ENCODE measurements around the gene PAPOLB. TPM values are rescaled to one million over a fixed set of nuclear protein-coding genes. Genes with fewer than 3 reads are reported as not detected.

Gene PAPOLB
- total RNA-seq, 1 experiment from 2014 or later, result 0.07 TPM

- intact Hi-C loops (cut with micrococcal nuclease; ENCODE audit: unreplicated experiment), result no loop called here
- DNase-seq, result no peak
- Mint-ChIP-seq H3K27ac (ENCODE audit: unreplicated experiment) (no peak overlapping the region), H3K27me3 (ENCODE audit: unreplicated experiment) (peaks cover 77% of the 10 kb centered on the region), H3K4me1 (ENCODE audit: low read depth, unreplicated experiment) (no peaks in the 10 kb centered on the region), H3K4me3 (ENCODE audit: low read depth, unreplicated experiment) (no peak overlapping the region), H3K9me3 (ENCODE audit: low read depth, unreplicated experiment) (no peaks in the 10 kb centered on the region), H3K36me3 (ENCODE audit: insufficient read depth, unreplicated experiment) (no peaks in the 10 kb centered on the region)
- BruUV-seq (replicated peaks), result no TSS peak
- no peak for TF ChIP-seq CTCF (IDR thresholded peaks at IDR 0.05; ENCODE audit: unreplicated experiment)
- CTCF ChIA-PET, result no interaction called here
Measured at GRCh38 chr7:4825081-4825480, 36.7 kb downstream of the PAPOLB start.

- BruUV-seq (replicated peaks), result no TSS peak
- peaks cover 85% of the 10 kb centered on the region for H3K27me3 Mint-ChIP-seq (ENCODE audit: unreplicated experiment)
- H3K9me3 Mint-ChIP-seq (ENCODE audit: low read depth, unreplicated experiment), result no peaks in the 10 kb centered on the region
- H3K4me3 Mint-ChIP-seq (ENCODE audit: low read depth, unreplicated experiment), result no peak overlapping the region
- DNase-seq, result no peak
- CTCF ChIA-PET, result no interaction called here
- H3K4me1 Mint-ChIP-seq (ENCODE audit: low read depth, unreplicated experiment), result no peaks in the 10 kb centered on the region
- no peak overlapping the region for H3K27ac Mint-ChIP-seq (ENCODE audit: unreplicated experiment)
- H3K36me3 Mint-ChIP-seq (ENCODE audit: insufficient read depth, unreplicated experiment), result no peaks in the 10 kb centered on the region
- intact Hi-C loops (cut with micrococcal nuclease; ENCODE audit: unreplicated experiment), result no loop called here
- no peak for TF ChIP-seq CTCF (IDR thresholded peaks at IDR 0.05; ENCODE audit: unreplicated experiment)
Measured at GRCh38 chr7:4824120-4824775, 37.6 kb downstream of the PAPOLB start.

DNA sequence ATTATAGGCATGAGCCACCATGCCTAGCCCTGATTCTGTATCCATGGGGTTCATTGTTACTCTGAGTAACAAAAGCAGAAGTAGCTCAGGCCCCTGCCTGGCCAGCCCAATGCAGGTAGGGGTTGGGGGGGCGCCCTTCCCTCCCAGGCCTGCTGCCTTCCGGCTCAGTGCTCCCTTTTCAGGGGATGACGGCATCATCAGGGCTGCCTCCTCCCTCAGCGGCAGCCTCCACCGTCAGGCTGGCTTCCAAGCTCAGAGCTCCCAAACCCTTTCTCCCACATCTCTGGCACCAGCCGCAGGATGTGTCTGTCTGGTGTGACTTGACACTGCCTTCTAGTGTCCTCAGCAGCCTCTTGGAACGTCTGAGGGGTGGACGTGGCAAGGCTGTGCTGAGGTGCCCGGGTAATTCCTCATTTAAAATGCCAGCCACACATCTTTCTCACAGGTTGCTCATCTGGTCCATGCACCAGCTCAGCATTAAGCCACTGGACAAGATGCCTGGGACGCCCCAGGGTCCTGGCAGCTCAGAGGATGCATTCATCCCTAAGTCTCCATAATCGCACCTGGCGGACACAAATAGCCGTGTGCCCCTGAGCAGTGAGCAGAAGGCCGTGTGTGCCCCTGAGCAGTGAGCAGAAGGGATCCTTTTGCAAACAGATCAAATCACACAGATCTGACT, 38.2 kb downstream of the PAPOLB start:
- Mint-ChIP-seq H3K27ac (ENCODE audit: unreplicated experiment) (no peak overlapping the region), H3K27me3 (ENCODE audit: unreplicated experiment) (peaks cover 87% of the 10 kb centered on the region), H3K4me1 (ENCODE audit: low read depth, unreplicated experiment) (no peaks in the 10 kb centered on the region), H3K4me3 (ENCODE audit: low read depth, unreplicated experiment) (no peak overlapping the region), H3K9me3 (ENCODE audit: low read depth, unreplicated experiment) (no peaks in the 10 kb centered on the region), H3K36me3 (ENCODE audit: insufficient read depth, unreplicated experiment) (no peaks in the 10 kb centered on the region)
- intact Hi-C loops (cut with micrococcal nuclease; ENCODE audit: unreplicated experiment), result no loop called here
- TF ChIP-seq CTCF (IDR thresholded peaks at IDR 0.05; ENCODE audit: unreplicated experiment), result no peak
- CTCF ChIA-PET, result interaction anchor here (0.6 kb wide), 1 partner anchor 601 kb away, joined by 3 read pairs; no protein-coding TSS in a partner anchor
- no peak for DNase-seq
- BruUV-seq (replicated peaks), result no TSS peak

DNA sequence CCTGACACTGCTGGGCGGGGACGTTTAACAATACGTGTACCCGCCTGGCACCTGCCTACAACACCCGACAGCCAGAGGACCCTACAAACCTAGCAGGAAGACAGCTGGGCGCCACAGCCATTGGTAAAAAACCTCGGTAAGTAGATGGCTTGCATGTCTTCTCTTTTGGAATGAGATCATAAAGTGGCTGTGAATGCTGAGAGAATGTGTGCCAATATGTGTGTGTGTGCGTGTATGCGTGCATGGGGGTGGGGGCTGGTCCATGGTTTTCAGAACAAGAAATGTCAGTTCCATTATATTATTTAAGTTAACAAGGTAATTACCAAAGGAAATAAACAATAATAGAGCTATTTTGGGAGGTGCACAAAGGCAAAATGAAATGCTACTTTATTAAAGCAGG, 39.2 kb downstream of the PAPOLB start:
- intact Hi-C loops (cut with micrococcal nuclease; ENCODE audit: unreplicated experiment), result no loop called here
- TF ChIP-seq CTCF (IDR thresholded peaks at IDR 0.05; ENCODE audit: unreplicated experiment), result no peak
- CTCF ChIA-PET, result interaction anchor here (0.6 to 0.8 kb wide), 2 partner anchors 61 to 147 kb away, joined by 3 to 4 read pairs; partner anchors contain the start of gene RADIL
- Mint-ChIP-seq H3K27ac (ENCODE audit: unreplicated experiment) (no peak overlapping the region), H3K36me3 (ENCODE audit: insufficient read depth, unreplicated experiment) (no peaks in the 10 kb centered on the region), H3K4me3 (ENCODE audit: low read depth, unreplicated experiment) (no peak overlapping the region), H3K9me3 (ENCODE audit: low read depth, unreplicated experiment) (no peaks in the 10 kb centered on the region), H3K4me1 (ENCODE audit: low read depth, unreplicated experiment) (no peaks in the 10 kb centered on the region), H3K27me3 (ENCODE audit: unreplicated experiment) (peaks cover 84% of the 10 kb centered on the region)
- no TSS peak for BruUV-seq (replicated peaks)
- DNase-seq, result no peak

Measured in Calu3 (cell line).